Measurements from ENCODE around the gene MAEL. TPM values are rescaled to one million over a fixed set of nuclear protein-coding genes. Genes with fewer than 3 reads are reported as not detected.

MAEL gene
- total and polyA plus RNA-seq, 2 of the 8 experiments (the other 6 are each of a cell fraction or from before 2014, with no cell fraction given), result 0.03 TPM; not detected in 1

DNA sequence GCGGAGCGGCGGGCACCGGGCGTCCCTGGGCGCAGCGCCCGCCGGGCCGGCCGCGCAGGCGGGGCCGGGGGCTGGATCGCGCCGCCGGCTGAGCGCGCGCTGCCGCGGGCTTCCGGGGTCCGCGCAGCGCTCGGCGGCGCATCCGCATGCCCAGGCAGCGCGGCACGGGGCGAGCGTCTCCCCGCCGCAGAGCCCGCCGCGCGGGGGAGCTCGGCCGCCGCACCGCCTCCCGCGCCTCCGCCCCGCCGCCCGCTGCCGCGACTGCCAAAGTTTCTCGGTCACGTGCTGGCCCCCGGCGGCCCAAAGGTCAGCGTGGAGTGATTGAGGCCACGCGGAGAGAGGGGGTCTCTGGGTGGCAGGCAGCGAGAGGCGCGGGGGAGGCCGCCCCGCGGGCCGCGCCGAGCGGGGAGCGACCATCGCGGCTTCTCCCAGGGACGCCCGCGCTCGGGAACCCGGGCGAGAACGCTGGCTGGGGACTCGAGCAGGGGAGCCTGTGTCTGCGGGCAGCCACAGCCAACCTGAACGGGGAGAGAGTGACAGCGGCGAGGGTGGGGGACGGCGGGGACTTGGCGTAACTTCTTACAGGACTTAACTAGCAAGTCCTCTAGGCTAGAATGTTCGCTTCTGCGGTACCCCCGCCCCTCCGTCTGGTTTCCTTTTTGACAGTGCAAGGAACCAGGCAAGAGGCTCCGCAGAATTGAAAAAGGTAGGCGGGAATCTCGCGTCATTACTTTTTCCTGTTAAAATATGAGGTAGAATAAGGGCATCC, 13.5 kb upstream of the MAEL start, which contains the start of gene ILDR2:
Gene ILDR2, minus strand, starts transcription at position 180 of the 769 bp plus-strand sequence. CDS start 272 bp downstream, outside the sequence.
- Histone ChIP-seq H4K8ac (ENCODE audit: extremely low read depth, insufficient read depth, low read length) (no peak within 1 kb of the TSS), H3K36me3 (ENCODE audit: control insufficient read depth in 2 of 4, insufficient read depth in 4 of 4, low read length in 3 of 4) (no peaks in the 10 kb centered on the region), H3K4me3 (ENCODE audit: extremely low read depth in 1 of 4, insufficient read depth in 2 of 4, low read depth in 3 of 4, low read length in 4 of 4) (peak within 1 kb of the TSS; percentile 49 to 81 (median 58)), H3K79me2 (ENCODE audit: control insufficient read depth in 1 of 2, insufficient read depth in 2 of 2, low read length in 2 of 2) (no peaks in the 10 kb centered on the region), H3K4me1 (replicated peaks in 1 of 4; ENCODE audit: control insufficient read depth in 3 of 4, insufficient read depth in 4 of 4, low read length in 3 of 4) (peaks cover 0 to 11% (median under 1%) of the 10 kb centered on the region in 4 experiments; a peak in 3 of 7 replicates), H3K4ac (replicated peaks; ENCODE audit: insufficient read length, low read depth, low read length) (no peak within 1 kb of the TSS), H3K23ac (ENCODE audit: insufficient read length) (no peak within 1 kb of the TSS), H3K56ac (replicated peaks; ENCODE audit: insufficient read length, low read depth, low read length) (no peak within 1 kb of the TSS), H3K18ac (ENCODE audit: extremely low read depth, low read length) (no peak within 1 kb of the TSS), H2BK20ac (ENCODE audit: low read length) (no peak within 1 kb of the TSS), H3K14ac (ENCODE audit: insufficient read length) (no peak within 1 kb of the TSS), H2AK5ac (ENCODE audit: low read depth, low read length) (no peak within 1 kb of the TSS), H3K27ac (ENCODE audit: low read depth, low read length) (no peak within 1 kb of the TSS), H4K5ac (ENCODE audit: insufficient read length, low read depth, low read length) (no peak within 1 kb of the TSS), H2AFZ (ENCODE audit: low read length) (peak within 1 kb of the TSS; percentile 70), H3K23me2 (ENCODE audit: low read depth, low read length) (peaks cover 8% of the 10 kb centered on the region; the same call in 1 of the 2 replicates), H3K9ac (replicated peaks in 1 of 4; ENCODE audit: extremely low read depth in 1 of 4, low read depth in 3 of 4, low read length in 3 of 4) (0 out of 7 replicates have a peak within 1 kb of the TSS, but pooled peaks of 1 of the 4 experiments have one; percentile 27), H2BK5ac (ENCODE audit: low read depth, low read length) (no peak within 1 kb of the TSS), H2BK12ac (ENCODE audit: low read depth, low read length) (no peak within 1 kb of the TSS), H3K4me2 (ENCODE audit: insufficient read depth in 1 of 2, low read depth in 2 of 2, low read length in 2 of 2) (peak within 1 kb of the TSS; percentile 87 to 91), H3K9me3 (ENCODE audit: insufficient read depth in 2 of 2, low read depth in 1 of 2, low read length in 1 of 2) (no peaks in the 10 kb centered on the region), H2BK15ac (ENCODE audit: low read length) (no peak within 1 kb of the TSS), H4K20me1 (replicated peaks in 1 of 2; ENCODE audit: control insufficient read depth in 1 of 2, insufficient read depth in 2 of 2, low read length in 2 of 2) (peaks cover 2% of the 10 kb centered on the region in 2 experiments), H2BK120ac (replicated peaks; ENCODE audit: low read depth, low read length) (no peak within 1 kb of the TSS), H3K79me1 (ENCODE audit: low read depth, low read length) (no peaks in the 10 kb centered on the region), H3K27me3 (replicated peaks in 1 of 4; ENCODE audit: control insufficient read depth in 3 of 4, extremely low read depth in 1 of 4, insufficient read depth in 3 of 4, low read length in 3 of 4) (peaks cover 24 to 44% (median 39%) of the 10 kb centered on the region in 4 experiments), H4K91ac (replicated peaks; ENCODE audit: insufficient read length, low read length) (no peak within 1 kb of the TSS)
- 1% methylated on average over 63 of the region's 97 CpGs; no CpG with 5 or more reads in 1 of the 2 experiments for WGBS, 2 experiments (ENCODE audit: extremely low coverage in 1 of 2, insufficient coverage in 1 of 2, insufficient read length in 1 of 2, insufficient replicate concordance in 2 of 2, low coverage in 1 of 2, low lambda C conversion rate in 2 of 2, missing lambda C conversion rate in 1 of 2)
- CTCF ChIA-PET (ENCODE audit: partially characterized antibody), result interaction anchor here (0.6 to 6.2 kb wide), 3 partner anchors 8 to 106 kb away, joined by 4 to 43 read pairs (median 4); no protein-coding TSS in a partner anchor
- DNase-seq (ENCODE audit: low read depth in 1 of 2, low spot score in 2 of 2) (peak; percentile 25 to 75), FAIRE-seq (no peak)
- POLR2A ChIA-PET (ENCODE audit: partially characterized antibody), result no interaction called here
- TF ChIP-seq, protein P1, sequence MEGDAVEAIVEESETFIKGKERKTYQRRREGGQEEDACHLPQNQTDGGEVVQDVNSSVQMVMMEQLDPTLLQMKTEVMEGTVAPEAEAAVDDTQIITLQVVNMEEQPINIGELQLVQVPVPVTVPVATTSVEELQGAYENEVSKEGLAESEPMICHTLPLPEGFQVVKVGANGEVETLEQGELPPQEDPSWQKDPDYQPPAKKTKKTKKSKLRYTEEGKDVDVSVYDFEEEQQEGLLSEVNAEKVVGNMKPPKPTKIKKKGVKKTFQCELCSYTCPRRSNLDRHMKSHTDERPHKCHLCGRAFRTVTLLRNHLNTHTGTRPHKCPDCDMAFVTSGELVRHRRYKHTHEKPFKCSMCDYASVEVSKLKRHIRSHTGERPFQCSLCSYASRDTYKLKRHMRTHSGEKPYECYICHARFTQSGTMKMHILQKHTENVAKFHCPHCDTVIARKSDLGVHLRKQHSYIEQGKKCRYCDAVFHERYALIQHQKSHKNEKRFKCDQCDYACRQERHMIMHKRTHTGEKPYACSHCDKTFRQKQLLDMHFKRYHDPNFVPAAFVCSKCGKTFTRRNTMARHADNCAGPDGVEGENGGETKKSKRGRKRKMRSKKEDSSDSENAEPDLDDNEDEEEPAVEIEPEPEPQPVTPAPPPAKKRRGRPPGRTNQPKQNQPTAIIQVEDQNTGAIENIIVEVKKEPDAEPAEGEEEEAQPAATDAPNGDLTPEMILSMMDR (IDR thresholded peaks at IDR 0.05; ENCODE audit: control extremely low read depth in 1 of 3, insufficient read depth in 1 of 3, low read depth in 1 of 3, low read length in 3 of 3), result peak in 2 of 3 experiments; percentile 6 to 13; a peak in 1 of 4 replicates
- no peak for TF ChIP-seq BCL11A (IDR thresholded peaks at IDR 0.05; ENCODE audit: low read depth in 2 of 2, low read length in 2 of 2)
- TF ChIP-seq MAX (IDR thresholded peaks at IDR 0.05), result peak; percentile 65; the same call in 1 of the 2 replicates
- no peak for TF ChIP-seq RNF2 (IDR thresholded peaks at IDR 0.05; ENCODE audit: borderline replicate concordance, low read depth, low read length, missing control alignments, poor library complexity, severe bottlenecking)
- TF ChIP-seq TEAD4 (IDR thresholded peaks at IDR 0.05; ENCODE audit: low read depth, low read length), result no peak
- TF ChIP-seq PHF8 (conservative IDR thresholded peaks at IDR 0.05; ENCODE audit: low read depth, low read length), result no peak
- TF ChIP-seq GABPA (IDR thresholded peaks at IDR 0.05; ENCODE audit: borderline replicate concordance, insufficient read depth, low read length), result no peak

Measured in H1 (cell line).